GM10847 (cell line): ENCODE results near the gene FAM241A.

ENCODE experiments used
- POLR2A ChIP-seq: IDR thresholded peaks from 2 replicates; pipeline ENCODE4 v1.6.1; 2011; ENCODE audit not compliant: insufficient read length; ENCODE audit errors: extremely low read depth

FAM241A gene

GRCh38 chr4:112231779-112232713, 86.8 kb downstream of the FAM241A start, which contains the start of gene AP1AR:
AP1AR (plus strand) TSS chr4:112231787; CDS start chr4:112232092, 305 bp downstream.
- peak; percentile 75 for TF ChIP-seq POLR2A

DNA sequence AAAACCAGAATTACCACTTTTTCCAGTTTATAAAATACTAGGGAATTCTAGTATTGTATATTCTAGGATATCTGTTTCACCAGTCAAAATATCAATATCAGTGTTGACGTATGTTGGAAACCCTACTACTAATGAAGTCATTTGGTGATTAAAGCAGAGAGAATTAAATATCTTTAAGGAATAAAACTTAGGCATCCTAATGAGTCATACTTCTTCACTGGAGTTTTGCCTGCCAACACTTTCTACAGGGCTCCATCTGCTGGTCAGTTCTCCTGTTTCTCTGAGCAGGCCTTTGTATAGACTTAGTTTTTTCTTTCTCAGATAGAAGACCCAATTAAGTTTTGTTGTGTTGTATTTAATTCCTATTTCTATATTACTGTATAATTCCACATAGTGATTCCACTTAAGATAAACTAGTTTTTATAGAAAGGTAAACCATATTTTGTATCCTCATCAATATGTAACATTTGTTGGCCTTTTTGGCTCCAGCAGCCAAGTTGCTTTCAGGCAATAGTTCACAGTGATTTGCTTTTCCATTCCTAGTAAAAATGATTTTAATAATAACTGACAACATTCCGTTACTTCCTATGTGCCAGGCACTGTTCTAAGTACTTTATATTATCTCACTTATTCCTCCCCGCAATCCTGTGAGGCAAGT, 89.8 kb downstream of the FAM241A start:
- no peak for TF ChIP-seq POLR2A

- TF ChIP-seq POLR2A = no peak
Measured at GRCh38 chr4:112236040-112236439, 90.8 kb downstream of the FAM241A start.

DNA sequence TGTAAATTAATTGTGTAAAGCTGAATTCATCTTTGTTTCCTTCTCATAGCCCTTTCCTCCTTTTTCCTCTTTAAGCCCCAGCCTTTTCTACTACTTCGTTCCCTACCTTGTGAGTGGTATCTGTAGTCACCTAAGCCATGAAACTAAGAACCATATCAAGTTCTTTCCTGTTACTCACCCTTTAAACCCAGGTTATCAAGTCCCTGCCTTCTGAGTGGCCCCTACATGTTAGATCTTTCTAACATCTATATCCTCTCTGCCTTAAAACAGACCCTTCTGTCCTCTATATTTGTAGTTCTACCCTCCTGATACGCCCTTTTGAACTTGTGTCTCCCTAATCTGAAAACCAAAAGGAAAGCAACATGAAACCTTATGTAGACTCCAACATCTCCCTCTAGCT, 93.6 kb downstream of the FAM241A start:
- TF ChIP-seq POLR2A = no peak
